Stimulated activated naive CD8-positive, alpha-beta T cell treated with anti-CD3 and anti-CD28 coated beads, Interleukin-15, Interleukin-2, amounts not matched to agents 100 ng/mL and 50 ng/mL, for 24 hours (primary cell): ENCODE results near the gene DHDH.
"Not testable (repeated sequence)": the region's sequence is repeated elsewhere in the genome, so short reads cannot be mapped to it uniquely, and the experiment has no call there.

Experiments used
- H3K27ac Mint-ChIP-seq: one replicate; pipeline ENCODE4 v1.8.0; 2021; ENCODE audit warnings: mild to moderate bottlenecking, mixed read lengths
- H3K27me3 Mint-ChIP-seq: one replicate; pipeline ENCODE4 v1.8.0; 2021; ENCODE audit warnings: mixed read lengths
- H3K36me3 Mint-ChIP-seq: one replicate; pipeline ENCODE4 v1.8.0; 2021; ENCODE audit warnings: low read depth, mixed read lengths
- H3K4me1 Mint-ChIP-seq: one replicate; pipeline ENCODE4 v1.8.0; 2021; ENCODE audit warnings: low read depth, mixed read lengths
- H3K4me3 Mint-ChIP-seq: one replicate; pipeline ENCODE4 v1.8.0; 2021; ENCODE audit warnings: mild to moderate bottlenecking, mixed read lengths
- H3K9me3 Mint-ChIP-seq: one replicate; pipeline ENCODE4 v1.8.0; 2021; ENCODE audit warnings: mixed read lengths

Gene DHDH

DNA sequence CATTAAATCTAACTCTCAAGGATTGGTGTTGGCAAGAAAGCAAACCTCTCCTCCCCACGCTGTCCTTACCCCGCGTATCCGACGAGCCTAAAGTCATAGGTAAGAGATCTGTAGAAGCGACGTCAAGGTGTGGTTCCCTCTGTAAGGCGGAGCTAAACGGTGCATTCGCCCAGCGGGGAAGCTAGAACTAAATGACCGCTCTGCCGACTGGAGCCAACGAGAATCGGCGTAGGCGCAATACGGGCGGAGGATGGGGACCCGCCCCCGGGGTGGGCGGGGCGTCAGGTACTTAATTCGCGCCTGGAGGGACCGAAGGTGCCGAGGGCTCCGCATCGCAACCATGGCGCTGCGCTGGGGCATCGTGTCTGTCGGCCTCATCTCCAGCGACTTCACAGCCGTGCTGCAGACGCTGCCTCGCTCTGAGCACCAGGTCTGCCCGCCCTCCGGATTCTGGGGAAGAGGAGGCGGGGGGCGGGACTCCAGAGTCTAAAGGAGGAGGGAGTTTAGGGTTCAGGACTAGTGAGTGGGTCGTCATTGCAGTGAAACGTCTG lies at the start of gene DHDH:
Gene DHDH (plus strand): TSS at position 318 of the 551 bp plus-strand sequence. CDS start 23 bp downstream, at position 341.
- peaks cover 8% of the 10 kb centered on the region for H3K4me1 Mint-ChIP-seq
- no peaks in the 10 kb centered on the region for H3K36me3 Mint-ChIP-seq
- H3K4me3 Mint-ChIP-seq, result peak within 1 kb of the TSS; percentile 72
- peaks cover 10% of the 10 kb centered on the region for H3K27me3 Mint-ChIP-seq
- no peak within 1 kb of the TSS for H3K27ac Mint-ChIP-seq
- H3K9me3 Mint-ChIP-seq, result no peaks in the 10 kb centered on the region

GRCh38 chr19:48883726-48884125 lies 49.8 kb upstream of the DHDH start:
- Mint-ChIP-seq H3K36me3 (peaks cover 2% of the 10 kb centered on the region), H3K9me3 (no peaks in the 10 kb centered on the region), H3K27me3 (no peaks in the 10 kb centered on the region), H3K4me3 (no peak overlapping the region), H3K4me1 (peaks cover under 1% of the 10 kb centered on the region), H3K27ac (no peak overlapping the region)

DNA sequence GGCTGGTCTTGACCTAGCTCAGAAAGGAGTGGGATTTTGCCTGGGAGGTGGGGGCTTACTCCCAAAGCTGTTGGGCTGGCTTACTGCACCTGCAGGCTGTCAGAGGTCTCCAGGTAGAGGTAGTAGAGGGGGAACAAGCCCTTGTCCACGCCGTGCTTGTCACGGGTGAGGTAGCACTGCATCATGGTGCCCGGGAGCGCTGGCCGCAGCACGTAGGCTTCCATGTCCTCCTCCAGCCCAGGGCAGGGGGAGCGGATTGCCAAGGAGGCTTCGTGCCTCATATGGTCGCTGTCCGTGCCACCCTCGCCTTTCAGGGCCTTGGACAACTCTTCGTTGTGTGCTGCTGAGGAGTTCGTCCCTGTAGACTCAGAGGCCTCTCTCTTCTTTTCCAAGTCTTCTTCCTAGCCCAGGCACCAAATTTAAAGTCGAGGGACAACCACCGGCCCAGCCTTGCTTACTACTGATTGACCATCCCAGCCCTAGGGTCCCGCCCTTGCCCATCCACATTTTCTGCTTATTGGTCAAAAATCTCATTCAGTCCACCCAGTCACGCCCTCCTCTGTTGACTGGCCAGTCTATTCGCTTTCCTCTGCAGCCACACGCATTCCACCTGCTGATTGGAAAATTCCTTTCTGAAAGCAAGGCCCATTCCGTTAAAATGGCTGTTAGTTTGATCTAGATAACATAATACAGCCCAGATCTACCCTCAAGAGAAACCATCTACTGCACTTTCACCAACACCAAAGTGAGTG lies 45.5 kb upstream of the DHDH start:
- H3K9me3 Mint-ChIP-seq, result no peaks in the 10 kb centered on the region
- no peaks in the 10 kb centered on the region for H3K36me3 Mint-ChIP-seq
- H3K27me3 Mint-ChIP-seq, result peaks cover 15% of the 10 kb centered on the region
- no peak overlapping the region for H3K27ac Mint-ChIP-seq
- no peak overlapping the region for H3K4me3 Mint-ChIP-seq
- no peaks in the 10 kb centered on the region for H3K4me1 Mint-ChIP-seq

DNA sequence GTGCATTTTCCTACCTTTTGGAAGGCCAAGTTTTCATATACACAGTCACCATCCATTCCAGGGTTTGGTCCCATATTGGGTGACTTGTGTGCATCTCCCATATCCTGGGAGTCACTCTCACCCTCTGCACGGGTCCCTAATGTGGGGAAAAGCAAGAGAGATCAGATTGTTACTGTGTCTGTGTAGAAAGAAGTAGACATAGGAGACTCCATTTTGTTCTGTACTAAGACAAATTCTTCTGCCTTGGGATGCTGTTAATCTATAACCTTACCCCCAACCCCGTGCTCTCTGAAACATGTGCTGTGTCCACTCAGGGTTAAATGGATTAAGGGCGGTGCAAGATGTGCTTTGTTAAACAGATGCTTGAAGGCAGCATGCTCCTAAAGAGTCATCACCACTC lies 44.0 kb upstream of the DHDH start:
- H3K9me3 Mint-ChIP-seq, H3K27ac Mint-ChIP-seq, H3K4me1 Mint-ChIP-seq, H3K4me3 Mint-ChIP-seq, H3K36me3 Mint-ChIP-seq: not testable (repeated sequence)
- peaks cover 25% of the 10 kb centered on the region for H3K27me3 Mint-ChIP-seq

GRCh38 chr19:48890551-48890950 lies 42.9 kb upstream of the DHDH start:
- Mint-ChIP-seq H3K9me3 (no peaks in the 10 kb centered on the region), H3K27ac (no peak overlapping the region), H3K27me3 (peaks cover 31% of the 10 kb centered on the region), H3K36me3 (no peaks in the 10 kb centered on the region), H3K4me1 (peaks cover 5% of the 10 kb centered on the region), H3K4me3 (no peak overlapping the region)

GRCh38 chr19:48895226-48895625 lies 38.3 kb upstream of the DHDH start:
- H3K36me3 Mint-ChIP-seq, result no peaks in the 10 kb centered on the region
- H3K27me3 Mint-ChIP-seq, result peaks cover 31% of the 10 kb centered on the region
- peak overlapping the region; percentile 41 for H3K4me3 Mint-ChIP-seq
- H3K9me3 Mint-ChIP-seq, result no peaks in the 10 kb centered on the region
- H3K4me1 Mint-ChIP-seq, result peaks cover 25% of the 10 kb centered on the region
- no peak overlapping the region for H3K27ac Mint-ChIP-seq

DNA sequence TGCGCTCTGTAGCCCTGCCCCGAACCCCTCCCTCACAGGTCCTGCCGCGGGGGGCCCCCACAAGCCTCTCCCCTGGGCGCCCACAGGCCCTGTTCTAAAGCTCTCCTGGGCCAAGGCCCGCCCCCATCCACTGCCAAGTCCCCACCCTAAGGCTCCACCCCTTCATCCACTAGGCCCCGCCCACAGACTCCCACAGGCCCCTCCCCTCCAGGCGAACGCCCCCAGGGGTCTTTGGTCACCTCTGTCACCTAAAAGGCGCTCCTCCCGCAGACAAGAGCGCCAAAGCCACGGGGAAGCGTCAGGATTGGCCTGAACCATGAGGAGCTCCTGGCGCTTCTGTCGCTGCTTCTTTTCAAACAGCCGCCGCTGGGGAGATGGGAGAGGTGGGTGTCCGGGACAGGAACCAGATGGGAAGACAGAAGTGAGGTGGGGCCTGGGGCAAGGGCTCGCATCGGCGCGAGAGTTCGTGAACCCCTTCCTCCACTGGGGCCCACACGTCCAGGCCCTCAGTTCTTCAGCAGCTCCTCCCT lies 37.2 kb upstream of the DHDH start:
- H3K36me3 Mint-ChIP-seq, result no peaks in the 10 kb centered on the region

GRCh38 chr19:48897181-48897580 lies 36.3 kb upstream of the DHDH start:
- H3K4me3 Mint-ChIP-seq, result no peak overlapping the region
- no peaks in the 10 kb centered on the region for H3K36me3 Mint-ChIP-seq
- peaks cover 20% of the 10 kb centered on the region for H3K27me3 Mint-ChIP-seq
- no peaks in the 10 kb centered on the region for H3K9me3 Mint-ChIP-seq
- H3K4me1 Mint-ChIP-seq, result peaks cover 39% of the 10 kb centered on the region
- H3K27ac Mint-ChIP-seq, result no peak overlapping the region

More for the DNA sequence above, 37.2 kb upstream of the DHDH start:
- peak overlapping the region; percentile 11 for H3K27ac Mint-ChIP-seq
- H3K9me3 Mint-ChIP-seq, result no peaks in the 10 kb centered on the region
- H3K27me3 Mint-ChIP-seq, result peaks cover 28% of the 10 kb centered on the region
- peaks cover 32% of the 10 kb centered on the region for H3K4me1 Mint-ChIP-seq
- peak overlapping the region; percentile 41 for H3K4me3 Mint-ChIP-seq

DNA sequence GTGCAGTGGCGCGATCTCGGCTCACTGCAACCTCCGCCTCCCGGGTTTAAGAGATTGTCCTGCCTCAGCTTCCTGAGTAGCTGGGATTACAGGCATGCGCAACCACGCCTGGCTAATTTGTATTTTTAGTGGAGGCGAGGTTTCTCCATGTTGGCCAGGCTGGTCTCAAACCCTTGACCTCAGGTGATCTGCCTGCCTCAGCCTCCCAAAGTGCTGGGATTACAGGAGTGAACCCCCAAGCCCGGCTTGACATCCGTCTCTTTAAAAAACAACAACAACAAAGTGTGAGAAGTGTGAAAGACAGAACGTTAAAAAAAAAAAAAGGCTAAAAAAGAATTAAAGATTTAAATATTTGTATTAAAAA lies 34.1 kb upstream of the DHDH start:
- Mint-ChIP-seq H3K4me3 (peak overlapping the region; percentile 96), H3K27ac (peak overlapping the region; percentile 97), H3K4me1 (peaks cover 44% of the 10 kb centered on the region)
- not testable (repeated sequence) for H3K27me3 Mint-ChIP-seq, H3K9me3 Mint-ChIP-seq, H3K36me3 Mint-ChIP-seq

- Mint-ChIP-seq H3K4me3 (peak within 1 kb of the TSS; percentile 96), H3K27me3 (peaks cover 2% of the 10 kb centered on the region), H3K27ac (peak within 1 kb of the TSS; percentile 97), H3K9me3 (no peaks in the 10 kb centered on the region), H3K36me3 (peaks cover 10% of the 10 kb centered on the region), H3K4me1 (peaks cover 41% of the 10 kb centered on the region)
Observed at GRCh38 chr19:48899781-48900476, 33.6 kb upstream of the DHDH start, which contains the start of gene NUCB1. Gene NUCB1, plus strand, starts transcription at chr19:48900312. Its CDS starts 485 bp downstream, at chr19:48900797.

DNA sequence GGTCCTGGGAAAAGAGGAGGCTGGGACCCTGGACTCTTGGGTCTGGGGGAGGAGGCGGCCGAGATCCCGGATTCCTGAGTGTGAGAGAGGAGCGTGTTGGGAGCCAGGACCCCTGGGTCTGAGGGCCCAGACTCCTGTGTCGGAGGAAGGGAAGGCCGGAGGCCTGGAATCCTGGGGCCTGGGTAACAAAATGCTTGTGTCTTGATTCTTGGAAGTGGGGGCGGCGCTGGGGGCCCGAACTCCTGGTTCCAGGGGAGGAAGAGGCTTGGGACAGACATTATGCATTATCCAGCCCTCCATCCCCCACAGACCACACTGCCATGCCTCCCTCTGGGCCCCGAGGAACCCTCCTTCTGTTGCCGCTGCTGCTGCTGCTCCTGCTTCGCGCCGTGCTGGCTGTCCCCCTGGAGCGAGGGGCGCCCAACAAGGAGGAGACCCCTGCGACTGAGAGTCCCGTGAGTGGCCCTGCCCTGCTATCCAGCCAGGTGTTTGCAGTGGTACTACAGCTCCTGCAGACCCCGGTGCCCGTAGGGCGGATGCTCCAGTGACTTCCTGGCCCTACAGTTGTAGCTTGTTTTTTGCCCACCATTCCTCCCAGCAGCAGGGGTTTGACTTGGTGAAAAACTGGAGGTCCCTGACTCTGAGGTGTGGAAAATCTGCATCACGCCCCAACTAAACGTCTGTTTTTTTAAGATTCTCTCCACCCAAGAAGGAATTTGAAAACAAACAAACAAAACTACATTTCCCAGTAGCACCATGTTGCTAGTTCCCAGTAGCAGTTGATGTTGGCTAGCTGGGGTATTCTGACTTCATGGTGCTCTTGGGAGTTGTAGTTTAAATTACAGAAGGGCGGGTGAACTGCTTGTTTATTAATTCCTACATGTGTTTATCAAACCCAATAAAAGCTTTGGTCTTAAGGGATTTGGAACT lies 32.8 kb upstream of the DHDH start:
- H3K4me1 Mint-ChIP-seq, result peaks cover 39% of the 10 kb centered on the region
- H3K36me3 Mint-ChIP-seq, result peaks cover 12% of the 10 kb centered on the region
- no peaks in the 10 kb centered on the region for H3K27me3 Mint-ChIP-seq
- peak overlapping the region; percentile 97 for H3K27ac Mint-ChIP-seq
- peak overlapping the region; percentile 96 for H3K4me3 Mint-ChIP-seq
- H3K9me3 Mint-ChIP-seq, result no peaks in the 10 kb centered on the region

DNA sequence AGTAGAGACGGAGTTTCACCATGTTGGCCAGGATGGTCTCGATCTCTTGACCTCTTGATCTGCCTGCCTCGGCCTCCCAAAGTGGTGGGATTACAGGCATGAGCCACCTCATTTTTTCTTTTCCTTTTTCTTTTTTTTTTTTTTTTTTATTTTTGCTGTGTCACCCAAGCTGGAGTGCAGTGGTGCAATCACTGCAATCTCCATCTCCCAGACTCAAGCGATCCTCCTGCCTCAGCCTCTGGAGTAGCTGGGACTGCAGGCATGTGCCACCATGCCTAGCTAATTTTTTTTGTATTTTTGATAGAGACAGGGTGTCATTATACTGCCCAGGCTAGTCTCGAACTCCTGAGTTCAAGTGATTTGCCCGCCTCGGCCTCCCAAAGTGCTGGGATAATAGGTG lies 31.2 kb upstream of the DHDH start:
- peak overlapping the region; percentile 16 for H3K27ac Mint-ChIP-seq

GRCh38 chr19:48903788-48904187 lies 29.7 kb upstream of the DHDH start:
- peaks cover 32% of the 10 kb centered on the region for H3K4me1 Mint-ChIP-seq
- H3K27me3 Mint-ChIP-seq, H3K9me3 Mint-ChIP-seq, H3K4me3 Mint-ChIP-seq, H3K27ac Mint-ChIP-seq: not testable (repeated sequence)
- peaks cover 22% of the 10 kb centered on the region for H3K36me3 Mint-ChIP-seq

More for the DNA sequence above, 31.2 kb upstream of the DHDH start:
- H3K9me3 Mint-ChIP-seq, H3K27me3 Mint-ChIP-seq, H3K4me3 Mint-ChIP-seq: not testable (repeated sequence)
- Mint-ChIP-seq H3K4me1 (peaks cover 32% of the 10 kb centered on the region), H3K36me3 (peaks cover 17% of the 10 kb centered on the region)

GRCh38 chr19:48905664-48906063 lies 27.8 kb upstream of the DHDH start:
- peaks cover 18% of the 10 kb centered on the region for H3K4me1 Mint-ChIP-seq
- peaks cover 25% of the 10 kb centered on the region for H3K36me3 Mint-ChIP-seq
- H3K4me3 Mint-ChIP-seq, result no peak overlapping the region
- H3K9me3 Mint-ChIP-seq, result no peaks in the 10 kb centered on the region
- H3K27ac Mint-ChIP-seq, result no peak overlapping the region
- H3K27me3 Mint-ChIP-seq, result no peaks in the 10 kb centered on the region
